K562 (cell line): Measurements from ENCODE around the gene INO80E. TPM values are rescaled to one million over a fixed set of nuclear protein-coding genes. Genes with fewer than 3 reads are reported as not detected.
A peak's percentile ranks its signal among the peaks of the same experiment; 100 is the strongest.

Experiments
- ATAC-seq: fragments of 200-7000 bp; cut with Tn5 transposase; 3 replicates; pipeline ENCODE4 v1.9.1; 2020; ENCODE audit warnings: moderate library complexity
- BruUV-seq: library from RNA; stranded (reverse); fragments of 400-500 nt; replicated peaks from 2 replicates; lab custom pipeline; 2021; lab: Mats Ljungman, UMichigan
- CTCF ChIA-PET: fragments of 300-600 bp; formaldehyde crosslinking; extraction: SDS; loops from one replicate; lab custom pipeline; 2021; ENCODE audit warnings: low intra/inter-chr PET ratio; lab: Yijun Ruan, JAX
- POLR2A ChIA-PET: fragments of 300-600, 350-650 bp; sonication (Branson Sonifier 250); formaldehyde crosslinking; extraction: SDS; loops from one replicate; lab custom pipeline; 2021; ENCODE audit warnings: antibody characterized with exemption, inconsistent platforms; lab: Yijun Ruan, JAX
- DNase-seq, 4 experiments: peaks; one replicate each; pipeline versions ENCODE4 v3.0.0 to v3.0.0-alpha.2; 2011 to 2018; ENCODE audit warnings: low spot score in 3 of 4, mixed read lengths in 3 of 4; ENCODE audit errors: extremely low read depth in 1 of 4
- FAIRE-seq: peaks from 2 replicates; lab custom pipeline; 2011; peaks lifted over from hg19 to GRCh38; lab: Jason Lieb, UNC
- H2AFZ ChIP-seq: 2 replicates; pipeline ENCODE4 v1.6.0; 2011; ENCODE audit warnings: low read depth, low read length, control low read depth, inconsistent platforms
- H3K27ac ChIP-seq: fragments of 200-600 bp; 3 replicates; pipeline ENCODE4 v1.8.0; 2011; ENCODE audit warnings: low read depth, mild to moderate bottlenecking, control low read depth, inconsistent platforms, low read length, moderate library complexity, mixed read lengths; ENCODE audit errors: extremely low read depth
- H3K27me3 ChIP-seq, 2 experiments: fragments of 300-600 bp in 1 of 2; 2 replicates in 1 of 2; 3 replicates in 1 of 2; pipeline versions ENCODE4 v1.6.0 to v1.8.0; 2011; ENCODE audit warnings: inconsistent platforms in 2 of 2, low read length in 2 of 2, mild to moderate bottlenecking in 1 of 2, mixed read lengths in 1 of 2, moderate library complexity in 1 of 2; ENCODE audit not compliant: control insufficient read depth in 2 of 2, insufficient read depth in 2 of 2
- H3K36me3 ChIP-seq: fragments of 300-600 bp; 3 replicates; pipeline ENCODE4 v1.8.0; 2011; ENCODE audit warnings: mild to moderate bottlenecking, low read length, inconsistent platforms; ENCODE audit not compliant: control insufficient read depth, insufficient read depth
- H3K4me1 ChIP-seq, 2 experiments: fragments of 200-600 bp in 1 of 2; replicated peaks in 1 of 2; 2 replicates in 1 of 2; 3 replicates in 1 of 2; pipeline versions ENCODE4 v1.5.1 to v1.8.0; 2011; ENCODE audit warnings: inconsistent platforms in 2 of 2, low read length in 2 of 2, mild to moderate bottlenecking in 1 of 2, mixed read lengths in 1 of 2, moderate library complexity in 1 of 2; ENCODE audit not compliant: control insufficient read depth in 2 of 2, insufficient read depth in 2 of 2
- H3K4me2 ChIP-seq: 2 replicates; pipeline ENCODE4 v1.6.1; 2011; ENCODE audit warnings: low read length, control low read depth, inconsistent platforms, mixed read lengths; ENCODE audit not compliant: insufficient read depth
- H3K4me3 ChIP-seq: fragments of 200-600 bp; sonication (generic), shearing (Covaris generic); 2 replicates; pipeline ENCODE4 v1.5.1; 2016; ENCODE audit warnings: control low read depth, inconsistent platforms
- H3K79me2 ChIP-seq: fragments of 200-600 bp; 3 replicates; pipeline ENCODE4 v1.8.0; 2011; ENCODE audit warnings: low read length, inconsistent platforms; ENCODE audit not compliant: control insufficient read depth, insufficient read depth
- H3K9ac ChIP-seq, 2 experiments: 2 replicates each; pipeline versions ENCODE4 v1.6.0 to v1.6.1; 2011; ENCODE audit warnings: low read depth in 2 of 2, low read length in 2 of 2, control low read depth in 1 of 2, inconsistent platforms in 1 of 2, mild to moderate bottlenecking in 1 of 2, mixed read lengths in 1 of 2; ENCODE audit not compliant: insufficient read depth in 1 of 2
- H3K9me1 ChIP-seq: one replicate; pipeline ENCODE4 v1.6.0; 2011; ENCODE audit warnings: inconsistent platforms, mild to moderate bottlenecking, low read length, moderate library complexity; ENCODE audit not compliant: control insufficient read depth, insufficient read depth
- H3K9me3 ChIP-seq: replicated peaks from 2 replicates; pipeline ENCODE4 v1.5.1; 2011; ENCODE audit warnings: low read depth, low read length, inconsistent platforms; ENCODE audit not compliant: control insufficient read depth, insufficient read depth
- H4K20me1 ChIP-seq: replicated peaks from 2 replicates; pipeline ENCODE4 v1.6.1; 2011; ENCODE audit warnings: low read length, inconsistent platforms, mixed read lengths; ENCODE audit not compliant: control insufficient read depth, insufficient read depth
- POLR2G ChIP-seq: fragments of 200-400 bp; formaldehyde crosslinking; IDR thresholded peaks from 2 replicates; pipeline ENCODE4 v1.6.1; 2017; ENCODE audit warnings: low read depth, mild to moderate bottlenecking, antibody characterized with exemption, low read length, moderate library complexity
- RBFOX2 ChIP-seq: fragments of 200-400 bp; formaldehyde crosslinking; IDR thresholded peaks from 2 replicates; pipeline ENCODE4 v1.6.1; 2017; ENCODE audit warnings: low read depth, mild to moderate bottlenecking, low read length, moderate library complexity
- RUNX1 ChIP-seq: sonication (generic); IDR thresholded peaks from 2 replicates; pipeline ENCODE4 v1.6.1; 2016; ENCODE audit warnings: antibody characterized with exemption, low read depth
- WGBS: fragments of 100-300 bp; shearing (Covaris generic); methylation state at CpG from one replicate; pipeline ENCODE4 v1.1.6; 2016; ENCODE audit warnings: low coverage, mixed read lengths; ENCODE audit not compliant: insufficient coverage; ENCODE audit errors: missing lambda C conversion rate; 5-methylcytosine and 5-hydroxymethylcytosine counted together
- in situ Hi-C: fragments of 300-500 bp; cut with MboI; formaldehyde crosslinking; loops from 4 replicates; pipeline ENCODE4 v1.15.0; 2018; ENCODE audit warnings: inconsistent platforms, mixed read lengths
- intact Hi-C: fragments of 100-400 bp; cut with micrococcal nuclease; formaldehyde crosslinking; loops from 2 replicates; pipeline ENCODE4 v1.14.2; 2022
- polyA plus RNA-seq, 8 experiments: library from polyadenylated mRNA; depleted of rRNA in 4 of 8; stranded (reverse) in 5 of 8; unstranded in 3 of 8; fragments of >200 nt; fragmentation: Nextera tagmentation in 2 of 8; fragmentation: Illumina TruSeq in 1 of 8; extraction: Ambion mirVana in 2 of 8; extraction: Trizol in 1 of 8; gene quantifications; 2 replicates each; pipeline versions ENCODE4 v1.2.1 to v1.2.3, GENCODE V29; 2011 to 2014; ENCODE audit warnings: inconsistent platforms in 1 of 8, missing spikeins in 1 of 8
- total RNA-seq, 7 experiments: library from RNA; depleted of rRNA in 6 of 7; stranded (reverse); fragments of >200 nt in 6 of 7; fragmentation: Illumina TruSeq in 2 of 7; extraction: Trizol in 2 of 7; gene quantifications; 2 replicates each; pipeline versions ENCODE4 v1.2.1 to v1.2.3, GENCODE V29; 2011 to 2021; ENCODE audit warnings: low replicate concordance in 1 of 7
- TF ChIP-seq, protein P1 (sequence below), 2 experiments: IDR thresholded peaks; 2 replicates each; pipeline ENCODE4 v1.6.1; 2012; ENCODE audit warnings: improper control_type of control experiment in 2 of 2, low read depth in 2 of 2, low read length in 2 of 2, borderline replicate concordance in 1 of 2
- TF ChIP-seq, protein P2 (sequence below): sonication (generic); formaldehyde crosslinking; IDR thresholded peaks from 2 replicates; pipeline ENCODE4 v1.5.0; 2020; ENCODE audit warnings: missing genetic modification reagents

Gene INO80E
- total and polyA plus RNA-seq, 9 of the 15 experiments (the other 6 are each of a cell fraction or from before 2014, with no cell fraction given): 0.31 to 102 (median 49.3) TPM

DNA sequence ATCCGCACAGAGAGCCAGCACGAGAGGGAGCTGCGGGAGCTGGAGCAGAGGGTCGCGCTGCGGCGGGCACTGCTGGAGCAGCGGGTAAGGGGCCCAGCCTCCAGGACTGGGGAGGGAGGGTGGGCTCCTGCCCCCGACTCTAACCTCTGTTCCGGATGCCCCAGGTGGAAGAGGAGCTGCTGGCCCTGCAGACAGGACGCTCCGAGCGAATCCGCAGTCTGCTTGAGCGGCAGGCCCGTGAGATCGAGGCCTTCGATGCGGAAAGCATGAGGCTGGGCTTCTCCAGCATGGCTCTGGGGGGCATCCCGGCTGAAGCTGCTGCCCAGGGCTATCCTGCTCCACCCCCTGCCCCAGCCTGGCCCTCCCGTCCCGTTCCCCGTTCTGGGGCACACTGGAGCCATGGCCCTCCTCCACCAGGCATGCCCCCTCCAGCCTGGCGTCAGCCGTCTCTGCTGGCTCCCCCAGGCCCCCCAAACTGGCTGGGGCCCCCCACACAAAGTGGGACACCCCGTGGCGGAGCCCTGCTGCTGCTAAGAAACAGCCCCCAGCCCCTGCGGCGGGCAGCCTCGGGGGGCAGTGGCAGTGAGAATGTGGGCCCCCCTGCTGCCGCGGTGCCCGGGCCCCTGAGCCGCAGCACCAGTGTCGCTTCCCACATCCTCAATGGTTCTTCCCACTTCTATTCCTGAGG is 5.0 kb upstream of the INO80E start:
- Histone ChIP-seq H3K9ac (peak overlapping the region in 1 of 2 experiments; percentile 53; a peak in 2 of 4 replicates), H3K9me1 (no peaks in the 10 kb centered on the region), H3K9me3 (no peaks in the 10 kb centered on the region), H4K20me1 (no peaks in the 10 kb centered on the region), H3K27ac (no peak overlapping the region), H3K4me1 (peaks cover 9 to 50% of the 10 kb centered on the region in 2 experiments; a peak in 4 of 5 replicates), H3K4me2 (no peak overlapping the region), H3K36me3 (peaks cover 77% of the 10 kb centered on the region; the same call in 2 of the 3 replicates), H3K4me3 (no peak overlapping the region), H3K27me3 (no peaks in the 10 kb centered on the region), H2AFZ (no peak overlapping the region), H3K79me2 (peaks cover 4% of the 10 kb centered on the region; the same call in 2 of the 3 replicates)
- in situ Hi-C loops: no loop called here
- no peak for DNase-seq
- no peak for FAIRE-seq
- BruUV-seq: no TSS peak
- intact Hi-C loops: no loop called here
- ATAC-seq: no peak
- ChIA-PET CTCF (no interaction called here), POLR2A (interaction anchor here (0.6 to 4.2 kb wide), 4 partner anchors 12 to 357 kb away, joined by 3 to 20 read pairs (median 4); no protein-coding TSS in a partner anchor)
- TF ChIP-seq, protein P1, sequence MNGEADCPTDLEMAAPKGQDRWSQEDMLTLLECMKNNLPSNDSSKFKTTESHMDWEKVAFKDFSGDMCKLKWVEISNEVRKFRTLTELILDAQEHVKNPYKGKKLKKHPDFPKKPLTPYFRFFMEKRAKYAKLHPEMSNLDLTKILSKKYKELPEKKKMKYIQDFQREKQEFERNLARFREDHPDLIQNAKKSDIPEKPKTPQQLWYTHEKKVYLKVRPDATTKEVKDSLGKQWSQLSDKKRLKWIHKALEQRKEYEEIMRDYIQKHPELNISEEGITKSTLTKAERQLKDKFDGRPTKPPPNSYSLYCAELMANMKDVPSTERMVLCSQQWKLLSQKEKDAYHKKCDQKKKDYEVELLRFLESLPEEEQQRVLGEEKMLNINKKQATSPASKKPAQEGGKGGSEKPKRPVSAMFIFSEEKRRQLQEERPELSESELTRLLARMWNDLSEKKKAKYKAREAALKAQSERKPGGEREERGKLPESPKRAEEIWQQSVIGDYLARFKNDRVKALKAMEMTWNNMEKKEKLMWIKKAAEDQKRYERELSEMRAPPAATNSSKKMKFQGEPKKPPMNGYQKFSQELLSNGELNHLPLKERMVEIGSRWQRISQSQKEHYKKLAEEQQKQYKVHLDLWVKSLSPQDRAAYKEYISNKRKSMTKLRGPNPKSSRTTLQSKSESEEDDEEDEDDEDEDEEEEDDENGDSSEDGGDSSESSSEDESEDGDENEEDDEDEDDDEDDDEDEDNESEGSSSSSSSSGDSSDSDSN (IDR thresholded peaks at IDR 0.05; ENCODE audit: borderline replicate concordance in 1 of 2, low read depth in 2 of 2, low read length in 2 of 2): no peak
- peak; percentile 67 for TF ChIP-seq POLR2G
- peak; percentile 33; the same call in 1 of the 2 replicates for TF ChIP-seq RBFOX2
- TF ChIP-seq RUNX1: no peak
- TF ChIP-seq, protein P2, sequence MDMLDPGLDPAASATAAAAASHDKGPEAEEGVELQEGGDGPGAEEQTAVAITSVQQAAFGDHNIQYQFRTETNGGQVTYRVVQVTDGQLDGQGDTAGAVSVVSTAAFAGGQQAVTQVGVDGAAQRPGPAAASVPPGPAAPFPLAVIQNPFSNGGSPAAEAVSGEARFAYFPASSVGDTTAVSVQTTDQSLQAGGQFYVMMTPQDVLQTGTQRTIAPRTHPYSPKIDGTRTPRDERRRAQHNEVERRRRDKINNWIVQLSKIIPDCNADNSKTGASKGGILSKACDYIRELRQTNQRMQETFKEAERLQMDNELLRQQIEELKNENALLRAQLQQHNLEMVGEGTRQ (CRISPR knock-in tag): no peak
- WGBS: 96% methylated on average over 17 of the region's 35 CpGs
